ENCODE results near the gene OR51E1.

GRCh38 chr11:4654635-4655369 is 11.0 kb downstream of the OR51E1 start:
- TF ChIP-seq CTCF (IDR thresholded peaks at IDR 0.05) (no peak), EZH2 (IDR thresholded peaks at IDR 0.05; ENCODE audit: borderline replicate concordance, insufficient read depth, low read depth, low read length, poor library complexity, severe bottlenecking) (no peak)

All from B cell (primary cell).